HEK293 (cell line): ENCODE results near the gene RETN.

ENCODE experiments used
- ZNF274 ChIP-seq, 2 experiments: fragments of 200-500 bp in 1 of 2; fragments of 450-650 bp in 1 of 2; sonication (Bioruptor generic) in 1 of 2; formaldehyde crosslinking in 1 of 2; IDR thresholded peaks; 2 replicates each; pipeline versions ENCODE4 v1.5.1 to v1.6.1; 2014 to 2016; ENCODE audit warnings: borderline replicate concordance in 1 of 2, inconsistent platforms in 1 of 2, low read length in 1 of 2, missing biosample characterization in 1 of 2, missing genetic modification characterization in 1 of 2
- ZNF324 ChIP-seq: fragments of 450-650 bp; formaldehyde crosslinking; IDR thresholded peaks from 2 replicates; pipeline ENCODE4 v1.5.1; 2016; ENCODE audit warnings: missing biosample characterization, missing genetic modification characterization
- ZNF488 ChIP-seq: fragments of 450-650 bp; formaldehyde crosslinking; IDR thresholded peaks from 2 replicates; pipeline ENCODE4 v1.5.1; 2016; ENCODE audit warnings: missing biosample characterization, missing genetic modification characterization
- ZNF610 ChIP-seq: fragments of 450-650 bp; formaldehyde crosslinking; IDR thresholded peaks from 2 replicates; pipeline ENCODE4 v1.5.1; 2016; ENCODE audit warnings: missing biosample characterization, missing genetic modification characterization, borderline replicate concordance
- ZNF830 ChIP-seq: fragments of 450-650 bp; IDR thresholded peaks from 2 replicates; pipeline ENCODE4 v1.5.0; 2018; ENCODE audit warnings: missing biosample characterization, missing genetic modification characterization, low read depth, mild to moderate bottlenecking, moderate library complexity

DNA sequence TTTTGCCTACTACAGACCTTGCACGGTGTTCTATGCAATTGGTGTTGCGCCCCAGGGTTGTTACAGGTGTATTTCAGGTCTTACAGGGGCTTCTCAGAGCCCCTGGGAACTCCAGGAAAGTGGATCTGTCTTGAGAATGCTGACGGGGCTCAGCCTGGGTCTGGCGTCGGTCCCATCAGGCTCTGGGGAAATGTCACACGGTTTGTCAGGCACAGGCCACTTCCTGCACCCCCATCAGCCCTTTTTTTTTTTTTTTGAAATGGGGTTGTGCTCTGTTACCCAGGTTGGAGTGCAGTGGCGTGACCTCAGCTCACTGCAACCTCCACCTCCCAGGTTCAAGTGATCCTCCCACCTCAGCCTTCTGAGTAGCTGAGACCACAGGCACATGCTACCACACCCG is 49.8 kb downstream of the RETN start:
- TF ChIP-seq ZNF324 (tag by site-specific recombination): no peak
- no peak for TF ChIP-seq ZNF830
- TF ChIP-seq ZNF610: no peak
- TF ChIP-seq ZNF274 (IDR thresholded peaks at IDR 0.05; ENCODE audit: low read length): no peak
- TF ChIP-seq ZNF274 (tag by site-specific recombination; IDR thresholded peaks at IDR 0.05; ENCODE audit: borderline replicate concordance): no peak
- no peak for TF ChIP-seq ZNF488 (tag by site-specific recombination)
